ENCODE measurements around the gene GNAI3. TPM values are rescaled to one million over a fixed set of nuclear protein-coding genes. Genes with fewer than 3 reads are reported as not detected.
"Not testable (repeated sequence)": the region's sequence is repeated elsewhere in the genome, so short reads cannot be mapped to it uniquely, and the experiment has no call there.

Gene GNAI3
- total RNA-seq, 1 donor from 2014 or later = 16.3 TPM

GRCh38 chr1:109639063-109639840 lies 90.8 kb downstream of the GNAI3 start:
- DNase-seq = no peak

- no peak for DNase-seq
Observed at GRCh38 chr1:109639841-109640184, 91.4 kb downstream of the GNAI3 start.

- peak; percentile 86 for DNase-seq
Observed at GRCh38 chr1:109640285-109640865, 92.0 kb downstream of the GNAI3 start.

- DNase-seq = no peak
Observed at GRCh38 chr1:109641078-109641740, 92.8 kb downstream of the GNAI3 start.

- DNase-seq = no peak
Observed at GRCh38 chr1:109641861-109642260, 93.4 kb downstream of the GNAI3 start.

GRCh38 chr1:109642626-109643025 lies 94.2 kb downstream of the GNAI3 start:
- DNase-seq = no peak

- DNase-seq = peak; percentile 83
Observed at GRCh38 chr1:109643385-109644230, 95.2 kb downstream of the GNAI3 start.

- peak; percentile 37 for DNase-seq
Observed at GRCh38 chr1:109644670-109645069, 96.3 kb downstream of the GNAI3 start.

GRCh38 chr1:109649491-109649914 lies 101.1 kb downstream of the GNAI3 start:
- peak; percentile 59 for DNase-seq

GRCh38 chr1:109650609-109651008 lies 102.2 kb downstream of the GNAI3 start:
- no peak for DNase-seq

GRCh38 chr1:109652402-109652801 lies 104.0 kb downstream of the GNAI3 start:
- DNase-seq = no peak

- DNase-seq = no peak
Observed at GRCh38 chr1:109653306-109653705, 104.9 kb downstream of the GNAI3 start.

- DNase-seq = no peak
Observed at GRCh38 chr1:109654519-109654918, 106.1 kb downstream of the GNAI3 start.

GRCh38 chr1:109655615-109656519 lies 107.5 kb downstream of the GNAI3 start, which contains the start of gene GSTM4:
Gene GSTM4 (plus strand): TSS chr1:109656099. CDS start chr1:109656390, 291 bp downstream.
- peak; percentile 71 for DNase-seq

- no peak for DNase-seq
Observed at GRCh38 chr1:109657395-109657794, 109.0 kb downstream of the GNAI3 start.

GRCh38 chr1:109657970-109658369 lies 109.6 kb downstream of the GNAI3 start:
- DNase-seq = no peak

GRCh38 chr1:109658533-109659042 lies 110.2 kb downstream of the GNAI3 start:
- no peak for DNase-seq

- peak; percentile 33 for DNase-seq
Observed at GRCh38 chr1:109659145-109659544, 110.7 kb downstream of the GNAI3 start.

- DNase-seq = no peak
Observed at GRCh38 chr1:109659997-109660690, 111.7 kb downstream of the GNAI3 start.

- DNase-seq = not testable (repeated sequence)
Observed at GRCh38 chr1:109660691-109661026, 112.2 kb downstream of the GNAI3 start.

- DNase-seq = no peak
Observed at GRCh38 chr1:109661391-109661790, 113.0 kb downstream of the GNAI3 start.

All from dermis blood vessel endothelial cell (primary cell).